WTC11 (cell line): ENCODE data around the gene DNAJC15. TPM values are rescaled to one million over a fixed set of nuclear protein-coding genes. Genes with fewer than 3 reads are reported as not detected.

Experiments
- ATAC-seq: fragments of 200-7000 bp; cut with Tn5 transposase; 2 replicates; pipeline ENCODE4 v1.10.0; 2021; ENCODE audit warnings: mild to moderate bottlenecking, moderate library complexity
- CTCF ChIA-PET: fragments of 300-600 bp; sonication (Branson Sonifier 250); formaldehyde crosslinking; loops from one replicate; lab custom pipeline; 2021; ENCODE audit warnings: antibody characterized with exemption; lab: Charles Lee
- POLR2A ChIA-PET: fragments of 350-600 bp; sonication (Branson Sonifier 250); formaldehyde crosslinking; loops from one replicate; lab custom pipeline; 2021; ENCODE audit warnings: antibody characterized with exemption; lab: Charles Lee
- DNase-seq: peaks from one replicate; pipeline ENCODE4 v3.0.0; 2021; ENCODE audit warnings: low spot score
- H3K27ac Mint-ChIP-seq: 2 replicates; pipeline ENCODE4 v1.8.0; 2021; ENCODE audit warnings: mixed read lengths
- H3K27me3 Mint-ChIP-seq: 2 replicates; pipeline ENCODE4 v1.8.0; 2021; ENCODE audit warnings: low read depth, mild to moderate bottlenecking, moderate library complexity, mixed read lengths
- H3K36me3 Mint-ChIP-seq: 2 replicates; pipeline ENCODE4 v1.8.0; 2021; ENCODE audit warnings: mixed read lengths
- H3K4me1 Mint-ChIP-seq: 2 replicates; pipeline ENCODE4 v1.8.0; 2022; ENCODE audit warnings: mixed read lengths
- H3K4me3 Mint-ChIP-seq: 2 replicates; pipeline ENCODE4 v1.8.0; 2021; ENCODE audit warnings: mild to moderate bottlenecking, moderate library complexity, mixed read lengths
- H3K9me3 Mint-ChIP-seq: 2 replicates; pipeline ENCODE4 v1.8.0; 2021; ENCODE audit warnings: mixed read lengths
- CREB1 ChIP-seq: sonication (generic); formaldehyde crosslinking; IDR thresholded peaks from 2 replicates; pipeline ENCODE4 v1.8.0; 2023; ENCODE audit warnings: mild to moderate bottlenecking, missing genetic modification reagents
- ELF4 ChIP-seq: sonication (generic); formaldehyde crosslinking; IDR thresholded peaks from 2 replicates; pipeline ENCODE4 v1.8.1; 2022; ENCODE audit warnings: low read depth, mild to moderate bottlenecking, moderate library complexity, missing genetic modification reagents
- EMX1 ChIP-seq: fragments of 250-450 bp; sonication (Bioruptor Pico); IDR thresholded peaks from 2 replicates; pipeline ENCODE4 v1.8.0; 2021; ENCODE audit warnings: mild to moderate bottlenecking
- ESRRA ChIP-seq: sonication (generic); formaldehyde crosslinking; IDR thresholded peaks from 2 replicates; pipeline ENCODE4 v1.8.1; 2022; ENCODE audit warnings: mild to moderate bottlenecking, missing genetic modification reagents, borderline replicate concordance
- GTF2I ChIP-seq: fragments of 250-450 bp; sonication (Bioruptor Pico); conservative IDR thresholded peaks from 2 replicates; pipeline ENCODE4 v1.4.0; 2021; ENCODE audit warnings: mild to moderate bottlenecking
- NFYB ChIP-seq: sonication (generic); formaldehyde crosslinking; conservative IDR thresholded peaks from 2 replicates; pipeline ENCODE4 v1.8.0; 2022; ENCODE audit warnings: low read depth, missing genetic modification reagents
- RELA ChIP-seq: sonication (generic); formaldehyde crosslinking; IDR thresholded peaks from 2 replicates; pipeline ENCODE4 v1.8.1; 2022; ENCODE audit warnings: missing genetic modification reagents, mild to moderate bottlenecking, borderline replicate concordance
- TP53 ChIP-seq: sonication (generic); formaldehyde crosslinking; IDR thresholded peaks from 2 replicates; pipeline ENCODE4 v1.8.1; 2023; ENCODE audit warnings: mild to moderate bottlenecking, missing genetic modification reagents
- ZNF121 ChIP-seq: sonication (generic); formaldehyde crosslinking; IDR thresholded peaks from 2 replicates; pipeline ENCODE4 v1.8.0; 2023; ENCODE audit warnings: missing genetic modification reagents
- ZNF423 ChIP-seq: fragments of 250-450 bp; sonication (Bioruptor Pico); IDR thresholded peaks from 2 replicates; pipeline ENCODE4 v2.1.2; 2022; ENCODE audit warnings: mild to moderate bottlenecking, moderate library complexity
- total RNA-seq: library from RNA; stranded (reverse); gene quantifications from 3 replicates; pipeline ENCODE4 v1.2.3, GENCODE V29; 2021
- TF ChIP-seq, protein P1 (sequence below): sonication (generic); formaldehyde crosslinking; IDR thresholded peaks from 2 replicates; pipeline ENCODE4 v1.8.0; 2022; ENCODE audit warnings: mild to moderate bottlenecking, missing genetic modification reagents
- TF ChIP-seq, protein P2 (sequence below): sonication (generic); formaldehyde crosslinking; IDR thresholded peaks from 2 replicates; pipeline ENCODE4 v1.8.1; 2023; ENCODE audit warnings: mild to moderate bottlenecking, missing genetic modification reagents
- TF ChIP-seq, protein P3 (sequence below): sonication (generic); formaldehyde crosslinking; IDR thresholded peaks from 2 replicates; pipeline ENCODE4 v1.8.1; 2023; ENCODE audit warnings: mild to moderate bottlenecking, missing genetic modification reagents, borderline replicate concordance
- TF ChIP-seq, protein P4 (sequence below): sonication (generic); formaldehyde crosslinking; IDR thresholded peaks from 2 replicates; pipeline ENCODE4 v1.8.1; 2023; ENCODE audit warnings: mild to moderate bottlenecking, missing genetic modification reagents
- TF ChIP-seq, protein P5 (sequence below): sonication (generic); formaldehyde crosslinking; IDR thresholded peaks from 2 replicates; pipeline ENCODE4 v1.8.0; 2022; ENCODE audit warnings: mild to moderate bottlenecking, missing genetic modification reagents
- TF ChIP-seq, protein P6 (sequence below): fragments of 250-450 bp; sonication (Bioruptor Pico); IDR thresholded peaks from 2 replicates; pipeline ENCODE4 v1.9.0; 2021; ENCODE audit warnings: moderate library complexity, mild to moderate bottlenecking, inconsistent platforms, borderline replicate concordance
- TF ChIP-seq, protein P7 (sequence below): fragments of 250-450 bp; sonication (Bioruptor Pico); conservative IDR thresholded peaks from 2 replicates; pipeline ENCODE4 v1.9.0; 2021; ENCODE audit warnings: mild to moderate bottlenecking
- TF ChIP-seq, protein P8 (sequence below): fragments of 250-450 bp; sonication (Bioruptor Pico); IDR thresholded peaks from 2 replicates; pipeline ENCODE4 v1.9.0; 2021; ENCODE audit warnings: mild to moderate bottlenecking

The DNAJC15 gene
- total RNA-seq, 1 experiment from 2014 or later, result 12.2 TPM

DNA sequence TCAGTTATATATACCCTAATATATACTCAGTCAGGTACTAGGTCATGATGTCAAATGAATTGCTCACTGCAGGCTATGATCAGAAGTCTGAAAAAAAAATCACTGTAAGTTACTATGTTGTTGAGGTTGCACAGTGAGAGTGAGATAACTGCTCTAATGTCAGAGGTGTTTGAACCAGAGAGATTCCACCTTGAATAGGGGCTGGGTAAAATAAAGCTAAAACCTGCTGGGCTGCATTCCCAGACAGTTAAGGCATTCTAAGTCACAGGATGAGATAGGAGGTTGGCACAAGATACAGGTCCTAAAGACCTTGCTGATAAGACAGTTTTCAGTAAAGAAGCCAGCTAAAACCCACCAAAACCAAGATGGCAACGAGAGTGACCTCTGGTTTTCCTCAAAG, 41.5 kb upstream of the DNAJC15 start:
- no peak for DNase-seq
- no peak overlapping the region for H3K4me3 Mint-ChIP-seq
- CTCF ChIA-PET, result no interaction called here
- TF ChIP-seq ZNF423 (CRISPR knock-in tag) (no peak), NFYB (CRISPR knock-in tag) (no peak), EMX1 (CRISPR knock-in tag) (no peak), RELA (no peak), ESRRA (CRISPR knock-in tag) (no peak), TP53 (no peak)
- TF ChIP-seq, protein P1, sequence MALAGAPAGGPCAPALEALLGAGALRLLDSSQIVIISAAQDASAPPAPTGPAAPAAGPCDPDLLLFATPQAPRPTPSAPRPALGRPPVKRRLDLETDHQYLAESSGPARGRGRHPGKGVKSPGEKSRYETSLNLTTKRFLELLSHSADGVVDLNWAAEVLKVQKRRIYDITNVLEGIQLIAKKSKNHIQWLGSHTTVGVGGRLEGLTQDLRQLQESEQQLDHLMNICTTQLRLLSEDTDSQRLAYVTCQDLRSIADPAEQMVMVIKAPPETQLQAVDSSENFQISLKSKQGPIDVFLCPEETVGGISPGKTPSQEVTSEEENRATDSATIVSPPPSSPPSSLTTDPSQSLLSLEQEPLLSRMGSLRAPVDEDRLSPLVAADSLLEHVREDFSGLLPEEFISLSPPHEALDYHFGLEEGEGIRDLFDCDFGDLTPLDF (CRISPR knock-in tag), result no peak
- TF ChIP-seq, protein P2, sequence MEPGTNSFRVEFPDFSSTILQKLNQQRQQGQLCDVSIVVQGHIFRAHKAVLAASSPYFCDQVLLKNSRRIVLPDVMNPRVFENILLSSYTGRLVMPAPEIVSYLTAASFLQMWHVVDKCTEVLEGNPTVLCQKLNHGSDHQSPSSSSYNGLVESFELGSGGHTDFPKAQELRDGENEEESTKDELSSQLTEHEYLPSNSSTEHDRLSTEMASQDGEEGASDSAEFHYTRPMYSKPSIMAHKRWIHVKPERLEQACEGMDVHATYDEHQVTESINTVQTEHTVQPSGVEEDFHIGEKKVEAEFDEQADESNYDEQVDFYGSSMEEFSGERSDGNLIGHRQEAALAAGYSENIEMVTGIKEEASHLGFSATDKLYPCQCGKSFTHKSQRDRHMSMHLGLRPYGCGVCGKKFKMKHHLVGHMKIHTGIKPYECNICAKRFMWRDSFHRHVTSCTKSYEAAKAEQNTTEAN (CRISPR knock-in tag), result no peak
- TF ChIP-seq, protein P3, sequence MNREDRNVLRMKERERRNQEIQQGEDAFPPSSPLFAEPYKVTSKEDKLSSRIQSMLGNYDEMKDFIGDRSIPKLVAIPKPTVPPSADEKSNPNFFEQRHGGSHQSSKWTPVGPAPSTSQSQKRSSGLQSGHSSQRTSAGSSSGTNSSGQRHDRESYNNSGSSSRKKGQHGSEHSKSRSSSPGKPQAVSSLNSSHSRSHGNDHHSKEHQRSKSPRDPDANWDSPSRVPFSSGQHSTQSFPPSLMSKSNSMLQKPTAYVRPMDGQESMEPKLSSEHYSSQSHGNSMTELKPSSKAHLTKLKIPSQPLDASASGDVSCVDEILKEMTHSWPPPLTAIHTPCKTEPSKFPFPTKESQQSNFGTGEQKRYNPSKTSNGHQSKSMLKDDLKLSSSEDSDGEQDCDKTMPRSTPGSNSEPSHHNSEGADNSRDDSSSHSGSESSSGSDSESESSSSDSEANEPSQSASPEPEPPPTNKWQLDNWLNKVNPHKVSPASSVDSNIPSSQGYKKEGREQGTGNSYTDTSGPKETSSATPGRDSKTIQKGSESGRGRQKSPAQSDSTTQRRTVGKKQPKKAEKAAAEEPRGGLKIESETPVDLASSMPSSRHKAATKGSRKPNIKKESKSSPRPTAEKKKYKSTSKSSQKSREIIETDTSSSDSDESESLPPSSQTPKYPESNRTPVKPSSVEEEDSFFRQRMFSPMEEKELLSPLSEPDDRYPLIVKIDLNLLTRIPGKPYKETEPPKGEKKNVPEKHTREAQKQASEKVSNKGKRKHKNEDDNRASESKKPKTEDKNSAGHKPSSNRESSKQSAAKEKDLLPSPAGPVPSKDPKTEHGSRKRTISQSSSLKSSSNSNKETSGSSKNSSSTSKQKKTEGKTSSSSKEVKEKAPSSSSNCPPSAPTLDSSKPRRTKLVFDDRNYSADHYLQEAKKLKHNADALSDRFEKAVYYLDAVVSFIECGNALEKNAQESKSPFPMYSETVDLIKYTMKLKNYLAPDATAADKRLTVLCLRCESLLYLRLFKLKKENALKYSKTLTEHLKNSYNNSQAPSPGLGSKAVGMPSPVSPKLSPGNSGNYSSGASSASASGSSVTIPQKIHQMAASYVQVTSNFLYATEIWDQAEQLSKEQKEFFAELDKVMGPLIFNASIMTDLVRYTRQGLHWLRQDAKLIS (CRISPR knock-in tag), result no peak
- TF ChIP-seq, protein P4, sequence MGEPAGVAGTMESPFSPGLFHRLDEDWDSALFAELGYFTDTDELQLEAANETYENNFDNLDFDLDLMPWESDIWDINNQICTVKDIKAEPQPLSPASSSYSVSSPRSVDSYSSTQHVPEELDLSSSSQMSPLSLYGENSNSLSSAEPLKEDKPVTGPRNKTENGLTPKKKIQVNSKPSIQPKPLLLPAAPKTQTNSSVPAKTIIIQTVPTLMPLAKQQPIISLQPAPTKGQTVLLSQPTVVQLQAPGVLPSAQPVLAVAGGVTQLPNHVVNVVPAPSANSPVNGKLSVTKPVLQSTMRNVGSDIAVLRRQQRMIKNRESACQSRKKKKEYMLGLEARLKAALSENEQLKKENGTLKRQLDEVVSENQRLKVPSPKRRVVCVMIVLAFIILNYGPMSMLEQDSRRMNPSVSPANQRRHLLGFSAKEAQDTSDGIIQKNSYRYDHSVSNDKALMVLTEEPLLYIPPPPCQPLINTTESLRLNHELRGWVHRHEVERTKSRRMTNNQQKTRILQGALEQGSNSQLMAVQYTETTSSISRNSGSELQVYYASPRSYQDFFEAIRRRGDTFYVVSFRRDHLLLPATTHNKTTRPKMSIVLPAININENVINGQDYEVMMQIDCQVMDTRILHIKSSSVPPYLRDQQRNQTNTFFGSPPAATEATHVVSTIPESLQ (CRISPR knock-in tag), result no peak
- TF ChIP-seq, protein P5, sequence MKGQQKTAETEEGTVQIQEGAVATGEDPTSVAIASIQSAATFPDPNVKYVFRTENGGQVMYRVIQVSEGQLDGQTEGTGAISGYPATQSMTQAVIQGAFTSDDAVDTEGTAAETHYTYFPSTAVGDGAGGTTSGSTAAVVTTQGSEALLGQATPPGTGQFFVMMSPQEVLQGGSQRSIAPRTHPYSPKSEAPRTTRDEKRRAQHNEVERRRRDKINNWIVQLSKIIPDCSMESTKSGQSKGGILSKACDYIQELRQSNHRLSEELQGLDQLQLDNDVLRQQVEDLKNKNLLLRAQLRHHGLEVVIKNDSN (CRISPR knock-in tag), result no peak
- TF ChIP-seq, all 79 proteins: peak for 0
- peaks cover 36% of the 10 kb centered on the region for H3K4me1 Mint-ChIP-seq
- peaks cover 7% of the 10 kb centered on the region for H3K36me3 Mint-ChIP-seq
- POLR2A ChIA-PET, result no interaction called here
- no peak for ATAC-seq
- no peak overlapping the region for H3K27ac Mint-ChIP-seq
- H3K27me3 Mint-ChIP-seq, result no peaks in the 10 kb centered on the region
- H3K9me3 Mint-ChIP-seq, result peaks cover 24% of the 10 kb centered on the region

DNA sequence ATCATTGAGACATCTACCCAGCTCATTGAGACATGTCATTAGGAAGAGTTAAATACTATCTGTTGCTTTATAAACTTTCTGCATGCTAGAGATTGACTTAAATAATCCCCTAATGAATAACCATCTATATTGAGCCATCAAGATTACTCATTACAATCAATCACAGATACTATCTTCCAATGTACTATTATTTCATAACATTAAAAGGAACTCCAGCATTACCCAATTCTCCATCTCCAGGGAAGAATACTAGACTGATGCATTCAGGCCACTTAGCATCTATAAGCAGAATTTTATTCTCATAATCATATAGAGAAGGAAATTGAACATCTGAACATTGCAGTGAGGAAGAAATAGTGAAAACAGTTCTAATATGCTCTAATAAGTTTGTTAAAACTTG, 39.4 kb upstream of the DNAJC15 start:
- peaks cover 7% of the 10 kb centered on the region for H3K36me3 Mint-ChIP-seq
- CTCF ChIA-PET, result no interaction called here
- DNase-seq, result no peak
- H3K27me3 Mint-ChIP-seq, result no peaks in the 10 kb centered on the region
- POLR2A ChIA-PET, result no interaction called here
- ATAC-seq, result no peak
- H3K4me1 Mint-ChIP-seq, result peaks cover 31% of the 10 kb centered on the region
- no peak overlapping the region for H3K4me3 Mint-ChIP-seq
- H3K27ac Mint-ChIP-seq, result no peak overlapping the region
- peaks cover 18% of the 10 kb centered on the region for H3K9me3 Mint-ChIP-seq
- TF ChIP-seq TP53, result no peak
- TF ChIP-seq NFYB (CRISPR knock-in tag), result no peak
- no peak for TF ChIP-seq CREB1 (CRISPR knock-in tag)
- no peak for TF ChIP-seq GTF2I (CRISPR knock-in tag)
- TF ChIP-seq, protein P6, sequence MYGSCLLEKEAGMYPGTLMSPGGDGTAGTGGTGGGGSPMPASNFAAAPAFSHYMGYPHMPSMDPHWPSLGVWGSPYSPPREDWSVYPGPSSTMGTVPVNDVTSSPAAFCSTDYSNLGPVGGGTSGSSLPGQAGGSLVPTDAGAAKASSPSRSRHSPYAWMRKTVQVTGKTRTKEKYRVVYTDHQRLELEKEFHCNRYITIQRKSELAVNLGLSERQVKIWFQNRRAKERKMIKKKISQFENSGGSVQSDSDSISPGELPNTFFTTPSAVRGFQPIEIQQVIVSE (CRISPR knock-in tag), result no peak
- TF ChIP-seq ZNF121 (CRISPR knock-in tag), result no peak
- TF ChIP-seq, protein P7, sequence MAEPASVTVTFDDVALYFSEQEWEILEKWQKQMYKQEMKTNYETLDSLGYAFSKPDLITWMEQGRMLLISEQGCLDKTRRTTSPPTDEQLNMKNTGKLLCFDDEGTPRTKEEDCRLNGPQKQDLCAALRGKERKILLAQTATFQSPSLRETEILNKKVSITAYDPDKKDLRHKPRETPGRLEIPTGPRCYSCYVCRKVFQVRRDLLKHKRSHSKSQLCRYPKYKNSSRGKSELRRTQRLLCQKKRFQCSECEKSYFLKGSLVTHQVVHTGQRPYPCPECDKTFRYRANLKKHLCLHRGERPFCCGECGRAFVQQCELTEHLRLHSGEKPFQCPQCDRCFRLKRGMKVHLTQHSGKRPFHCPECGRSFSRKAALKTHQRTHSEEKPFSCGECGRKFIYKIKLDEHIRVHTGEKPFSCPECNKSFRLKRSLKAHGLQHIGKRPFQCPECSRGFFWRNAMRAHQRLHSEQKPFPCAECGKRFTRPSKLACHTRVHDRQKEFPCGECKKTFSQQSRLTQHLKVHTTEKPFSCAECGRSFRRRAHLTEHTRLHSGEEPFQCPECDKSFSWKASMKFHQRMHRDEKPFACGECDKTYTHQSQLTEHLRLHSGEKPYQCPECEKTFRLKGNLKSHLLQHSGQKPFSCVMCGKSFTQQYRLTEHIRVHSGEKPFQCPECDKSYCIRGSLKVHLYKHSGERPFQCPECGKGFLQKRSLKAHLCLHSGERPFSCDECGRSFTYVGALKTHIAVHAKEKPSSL (CRISPR knock-in tag), result no peak
- TF ChIP-seq, protein P8, sequence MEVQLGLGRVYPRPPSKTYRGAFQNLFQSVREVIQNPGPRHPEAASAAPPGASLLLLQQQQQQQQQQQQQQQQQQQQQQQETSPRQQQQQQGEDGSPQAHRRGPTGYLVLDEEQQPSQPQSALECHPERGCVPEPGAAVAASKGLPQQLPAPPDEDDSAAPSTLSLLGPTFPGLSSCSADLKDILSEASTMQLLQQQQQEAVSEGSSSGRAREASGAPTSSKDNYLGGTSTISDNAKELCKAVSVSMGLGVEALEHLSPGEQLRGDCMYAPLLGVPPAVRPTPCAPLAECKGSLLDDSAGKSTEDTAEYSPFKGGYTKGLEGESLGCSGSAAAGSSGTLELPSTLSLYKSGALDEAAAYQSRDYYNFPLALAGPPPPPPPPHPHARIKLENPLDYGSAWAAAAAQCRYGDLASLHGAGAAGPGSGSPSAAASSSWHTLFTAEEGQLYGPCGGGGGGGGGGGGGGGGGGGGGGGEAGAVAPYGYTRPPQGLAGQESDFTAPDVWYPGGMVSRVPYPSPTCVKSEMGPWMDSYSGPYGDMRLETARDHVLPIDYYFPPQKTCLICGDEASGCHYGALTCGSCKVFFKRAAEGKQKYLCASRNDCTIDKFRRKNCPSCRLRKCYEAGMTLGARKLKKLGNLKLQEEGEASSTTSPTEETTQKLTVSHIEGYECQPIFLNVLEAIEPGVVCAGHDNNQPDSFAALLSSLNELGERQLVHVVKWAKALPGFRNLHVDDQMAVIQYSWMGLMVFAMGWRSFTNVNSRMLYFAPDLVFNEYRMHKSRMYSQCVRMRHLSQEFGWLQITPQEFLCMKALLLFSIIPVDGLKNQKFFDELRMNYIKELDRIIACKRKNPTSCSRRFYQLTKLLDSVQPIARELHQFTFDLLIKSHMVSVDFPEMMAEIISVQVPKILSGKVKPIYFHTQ (CRISPR knock-in tag), result no peak
- TF ChIP-seq ELF4, result no peak
